Activated T-helper 9 cell treated with anti-CD3 and anti-CD28 coated beads, Interleukin-2, amount 50 U/mL, for 16 hours (primary cell): ENCODE measurements around the gene YWHAG.
"Not testable (repeated sequence)": the region's sequence is repeated elsewhere in the genome, so short reads cannot be mapped to it uniquely, and the experiment has no call there.

Experiments
- DNase-seq: peaks from one replicate; pipeline ENCODE4 v3.0.0-alpha.2; 2020; ENCODE audit warnings: low read depth

Gene YWHAG

DNA sequence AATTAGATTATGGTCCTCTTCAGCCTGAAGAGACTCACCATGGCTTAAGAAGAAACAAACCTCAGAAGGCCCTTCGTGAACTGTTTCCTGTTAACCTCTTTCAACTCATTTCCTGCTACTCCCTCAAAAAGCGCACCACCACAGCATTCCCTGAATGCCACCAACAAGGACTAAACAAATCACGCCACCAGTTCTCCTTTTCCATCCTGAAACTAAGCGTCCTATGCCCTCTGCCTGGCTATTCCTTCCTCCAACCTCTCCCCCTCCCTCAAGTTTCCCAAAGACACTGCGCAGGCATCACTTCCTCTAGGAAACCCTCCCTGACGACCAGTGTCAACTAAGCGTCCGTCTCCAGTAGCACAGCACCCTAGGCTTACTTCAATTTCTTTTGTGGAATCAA is 12.0 kb downstream of the YWHAG start:
- no peak for DNase-seq

DNA sequence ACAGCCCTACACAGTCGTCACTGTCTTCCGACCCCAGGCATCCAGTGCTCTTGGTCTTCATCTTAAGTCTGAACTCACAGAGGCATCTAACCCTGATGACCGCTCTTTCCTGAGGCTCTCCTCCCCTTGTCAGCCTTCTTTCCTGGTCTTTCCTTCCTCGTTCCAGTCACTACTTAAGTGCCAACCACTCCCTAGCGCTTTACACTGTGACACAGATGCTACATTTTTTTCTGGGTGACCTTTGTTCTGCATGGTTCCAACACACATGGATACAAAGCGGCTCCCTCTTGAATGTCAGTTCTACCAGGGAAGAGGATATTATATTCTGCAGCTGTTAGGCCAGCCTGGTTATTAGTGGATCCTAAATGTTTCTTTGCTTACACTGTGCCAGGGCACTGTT is 12.7 kb downstream of the YWHAG start:
- DNase-seq = no peak

DNA sequence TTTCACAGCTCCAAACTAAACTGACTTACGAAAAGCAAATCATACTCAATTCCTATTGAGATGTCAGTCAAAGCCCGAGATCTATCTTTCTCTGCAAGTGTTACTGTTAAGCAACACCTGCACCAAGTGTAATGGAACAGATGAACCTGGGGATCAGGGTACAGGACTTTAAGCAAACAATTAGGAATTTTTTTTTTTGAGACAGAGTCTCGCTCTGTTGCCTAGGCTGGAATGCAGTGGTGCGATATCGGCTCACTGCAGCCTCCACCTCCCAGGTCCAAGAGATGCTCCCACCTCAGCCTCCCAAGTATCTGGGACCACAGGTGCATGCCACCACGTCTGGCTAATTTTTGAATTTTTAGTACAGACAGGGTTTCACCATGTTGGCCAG is 14.9 kb downstream of the YWHAG start:
- DNase-seq = no peak

DNA sequence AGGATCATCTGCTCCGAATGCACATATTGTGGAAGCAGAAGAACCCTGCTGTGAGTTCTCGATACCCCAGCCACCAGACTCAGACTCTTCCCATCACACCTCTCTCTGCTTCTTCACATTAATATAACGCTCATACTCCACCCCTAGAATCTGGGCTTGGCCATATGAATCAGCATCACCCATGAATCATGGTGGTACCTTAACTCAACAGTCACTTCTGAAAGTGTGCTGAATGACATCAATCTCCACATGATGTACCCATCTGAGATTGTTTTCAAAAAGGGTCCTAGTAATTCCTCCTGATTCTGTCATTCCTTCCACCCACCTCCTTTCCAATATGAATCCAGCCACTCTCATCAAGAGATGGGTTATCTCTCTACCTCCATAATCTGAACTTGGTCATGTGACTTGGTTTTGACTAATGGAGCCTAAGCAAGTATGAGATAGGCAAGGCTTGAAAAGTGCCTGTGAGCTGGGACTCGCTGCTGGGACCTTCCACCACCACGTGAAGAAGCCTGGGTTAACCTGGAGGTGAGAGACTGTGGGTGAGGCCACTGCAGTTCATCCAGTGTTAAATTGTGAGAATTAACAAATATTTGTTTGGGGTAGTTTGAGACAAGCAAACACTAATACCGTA is 15.4 kb downstream of the YWHAG start:
- no peak for DNase-seq

DNA sequence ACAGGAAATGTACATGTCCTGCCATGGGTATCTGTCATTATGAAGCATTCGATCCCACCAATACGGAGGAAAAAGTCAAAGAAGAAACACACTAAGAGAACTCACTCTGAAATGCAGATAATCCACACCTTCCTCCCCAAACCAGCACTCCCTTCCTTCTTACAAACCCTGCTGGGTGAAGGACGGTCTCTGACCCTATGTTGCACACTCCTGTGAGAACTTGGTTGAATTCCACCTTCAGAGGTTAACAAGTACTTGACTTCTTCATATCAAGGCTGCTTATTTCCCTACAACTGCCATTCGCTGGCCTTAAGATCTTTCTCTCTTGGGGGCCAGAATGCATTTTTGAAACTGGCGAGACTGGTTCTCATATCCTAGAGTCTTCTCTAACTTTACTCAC is 16.6 kb downstream of the YWHAG start:
- no peak for DNase-seq

DNA sequence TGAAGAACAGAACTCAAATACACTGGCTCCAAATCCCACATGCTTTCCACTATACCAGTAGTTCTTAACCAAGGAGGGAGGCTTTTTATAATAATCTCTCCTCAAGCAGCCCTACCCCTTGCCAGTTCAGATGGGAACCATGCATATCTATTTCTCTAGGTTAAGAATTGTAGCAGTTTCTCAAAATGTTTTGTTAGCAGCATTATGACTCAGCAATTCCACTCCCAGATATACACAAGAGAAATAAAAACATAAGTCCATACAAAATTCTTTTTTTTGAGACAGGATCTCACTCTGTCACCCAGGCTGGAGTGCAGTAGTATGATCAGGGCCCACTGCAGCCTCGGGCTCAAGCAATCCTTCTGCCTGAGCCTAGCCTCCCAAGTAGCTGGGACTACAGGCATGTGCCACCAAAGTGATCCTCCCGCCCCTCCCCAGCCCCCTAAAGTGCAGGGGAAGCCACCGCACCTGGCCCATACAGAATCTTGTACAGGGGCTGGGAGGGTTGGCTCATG is 18.1 kb downstream of the YWHAG start:
- no peak for DNase-seq

DNA sequence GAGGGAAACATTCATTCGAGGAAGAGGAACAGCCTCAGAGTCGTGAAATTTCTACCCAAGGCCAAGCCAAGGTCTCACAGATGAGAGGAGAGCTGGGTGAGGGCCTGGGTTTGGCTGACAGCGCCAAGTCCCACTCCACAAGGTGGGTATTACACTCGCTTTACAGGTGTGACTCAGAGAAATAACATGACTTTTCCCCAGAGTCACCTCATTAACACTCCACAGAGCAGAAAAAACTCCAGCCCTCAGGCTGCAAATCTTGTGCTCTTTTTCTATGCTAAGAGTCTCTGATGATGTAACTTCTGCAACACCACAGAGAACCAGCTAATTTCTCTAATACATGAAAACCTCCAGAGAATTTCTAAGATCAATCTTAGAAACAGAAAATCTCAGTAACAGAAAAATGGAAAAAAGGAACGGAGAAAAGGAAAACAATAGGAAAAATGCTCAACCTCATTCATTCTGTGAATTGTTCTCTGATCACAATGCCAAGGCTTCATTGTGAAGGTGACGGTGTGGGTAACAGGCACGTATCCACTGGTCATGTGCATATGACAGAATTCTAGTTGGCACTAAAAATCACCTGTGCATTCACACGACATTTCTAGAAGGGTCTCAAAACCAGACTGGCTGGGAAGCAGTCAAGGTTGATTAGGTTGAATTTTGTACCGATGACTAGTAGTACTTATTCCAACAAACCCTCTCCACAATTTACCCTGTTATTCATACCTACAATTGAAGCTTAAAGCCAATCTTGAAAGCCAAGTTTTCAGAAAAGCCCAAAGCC is 20.3 kb downstream of the YWHAG start:
- DNase-seq = no peak

DNA sequence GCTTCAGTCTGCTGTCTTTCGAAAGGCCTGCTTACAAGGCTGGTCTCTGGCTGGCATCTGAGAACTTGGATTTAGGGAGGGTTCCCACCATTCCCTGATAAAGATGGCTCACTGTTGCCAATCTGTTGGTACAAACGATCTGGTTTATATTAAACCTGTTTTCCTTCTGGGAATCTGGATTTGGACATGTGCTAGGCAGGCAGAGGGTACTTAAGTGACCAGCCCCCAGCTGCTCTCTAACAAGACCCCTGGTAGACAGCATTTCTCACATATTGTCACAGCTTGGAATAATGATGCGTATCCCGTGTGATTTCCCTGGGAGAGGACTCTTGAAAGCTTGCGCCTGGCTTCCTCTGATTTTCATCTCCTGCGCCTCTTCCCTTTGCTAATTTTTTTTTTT is 21.6 kb downstream of the YWHAG start:
- DNase-seq = no peak

DNA sequence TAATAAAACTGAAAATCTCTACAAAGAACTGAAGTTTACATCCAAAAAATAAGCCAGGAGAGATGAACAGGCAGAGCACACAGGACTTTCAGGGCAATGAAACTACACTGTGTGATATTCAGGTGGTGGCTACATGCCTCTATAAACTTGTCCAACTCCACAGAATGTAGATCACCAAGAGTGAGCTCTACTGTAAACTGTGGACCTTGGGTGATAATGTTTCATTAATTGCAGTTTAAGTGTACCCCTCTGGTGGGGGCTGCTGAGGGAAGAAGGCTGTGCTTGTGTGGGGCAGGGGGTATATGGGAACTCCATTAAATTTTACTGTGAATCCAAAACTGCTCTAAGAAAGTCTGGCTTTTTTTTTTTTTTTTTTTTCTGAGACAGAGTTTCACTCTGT is 22.7 kb downstream of the YWHAG start:
- DNase-seq = no peak

DNA sequence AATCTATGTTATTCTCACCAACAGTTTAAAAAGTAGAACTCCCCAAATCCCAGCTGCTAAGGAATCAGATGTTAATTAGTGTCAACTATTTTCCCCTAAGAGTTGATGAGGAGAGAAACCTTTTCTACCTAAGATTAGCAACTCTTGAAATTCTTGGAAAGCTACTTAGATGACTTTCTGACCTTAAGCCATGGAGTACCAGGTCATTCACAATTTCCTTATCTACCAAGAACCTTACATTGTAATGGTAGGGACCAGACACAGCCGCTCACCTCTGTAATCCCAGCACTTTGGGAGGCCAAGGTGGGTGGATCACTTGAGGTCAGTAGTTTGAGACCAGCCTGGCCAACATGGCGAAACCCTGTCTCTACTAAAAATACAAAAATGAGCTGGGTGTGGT is 23.4 kb downstream of the YWHAG start:
- DNase-seq = not testable (repeated sequence)

DNA sequence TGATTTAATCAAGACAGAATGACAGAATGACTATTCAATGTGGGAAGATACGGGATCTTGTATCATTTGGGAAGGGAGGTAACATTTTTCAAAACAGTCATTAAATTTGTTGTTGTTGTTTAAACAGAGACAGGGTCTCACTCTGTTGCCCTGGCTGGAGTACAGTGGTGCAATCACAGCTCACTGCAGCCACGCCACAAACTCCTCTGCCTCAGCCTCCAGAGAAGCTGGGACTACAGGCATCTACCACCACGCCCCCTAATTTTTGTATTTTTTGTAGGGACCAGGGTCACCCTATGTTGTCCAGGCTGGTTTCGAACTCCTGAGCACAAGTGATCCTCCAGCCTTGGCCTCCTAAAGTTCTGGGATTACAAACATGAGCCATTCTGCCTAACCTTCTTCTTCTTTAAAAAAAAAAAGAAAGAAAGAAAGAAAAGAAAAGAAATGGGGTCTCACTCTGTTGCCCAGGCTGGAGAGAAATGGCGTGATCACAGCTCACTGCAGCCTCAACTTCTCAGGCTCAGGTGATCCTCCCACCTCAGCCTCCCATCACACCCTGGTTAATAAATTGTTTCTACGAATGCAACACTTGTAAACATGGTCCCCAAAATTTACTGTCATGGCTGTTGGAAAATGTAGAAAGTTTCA is 24.3 kb downstream of the YWHAG start:
- no peak for DNase-seq

DNA sequence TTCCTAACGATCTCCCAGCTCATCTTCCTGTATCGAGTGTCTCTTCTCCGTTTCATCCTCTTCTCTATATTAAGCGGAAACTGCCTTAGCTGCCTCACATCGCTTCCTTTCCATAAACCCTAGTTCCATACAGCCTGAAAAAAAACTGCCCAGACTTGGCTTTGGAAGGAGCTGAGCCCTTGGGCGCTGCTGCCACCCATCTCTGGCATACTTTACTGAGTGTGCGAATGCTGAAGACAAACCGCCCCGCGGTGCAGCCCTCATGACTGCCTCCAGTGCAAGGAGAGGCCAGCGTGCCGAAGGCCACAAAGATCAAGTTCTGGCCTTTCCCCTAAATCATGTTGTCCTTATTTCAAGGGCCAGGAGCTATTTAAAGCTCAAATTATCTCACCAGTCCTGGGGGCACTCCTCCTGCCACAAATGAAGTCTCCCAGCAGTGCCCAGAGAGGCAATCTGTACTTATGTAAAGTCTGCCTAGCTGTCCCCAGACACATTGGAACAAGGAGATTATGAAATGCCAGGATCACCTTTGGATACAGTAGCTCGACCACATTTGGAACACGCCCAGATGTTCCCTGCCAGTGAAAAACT is 25.2 kb downstream of the YWHAG start:
- DNase-seq = no peak

DNA sequence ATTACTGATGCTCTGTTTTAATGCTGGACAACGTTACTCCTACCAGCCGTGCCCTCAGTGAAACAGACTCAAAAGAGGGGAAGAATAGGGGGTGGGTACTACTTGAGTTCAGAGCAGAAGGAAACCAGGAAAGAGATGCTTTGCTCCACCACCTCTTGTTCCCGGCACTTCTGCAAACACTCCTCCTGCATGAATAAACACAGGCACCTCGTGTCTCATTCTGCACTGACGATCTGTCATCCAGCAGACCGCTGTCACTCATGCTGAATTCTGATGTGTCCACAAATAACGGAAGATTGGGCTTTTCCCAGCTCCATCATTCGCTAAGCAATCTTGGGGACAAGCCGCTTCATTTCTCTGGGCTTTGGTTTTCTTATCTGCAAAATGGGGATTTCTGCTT is 26.7 kb downstream of the YWHAG start:
- no peak for DNase-seq

DNA sequence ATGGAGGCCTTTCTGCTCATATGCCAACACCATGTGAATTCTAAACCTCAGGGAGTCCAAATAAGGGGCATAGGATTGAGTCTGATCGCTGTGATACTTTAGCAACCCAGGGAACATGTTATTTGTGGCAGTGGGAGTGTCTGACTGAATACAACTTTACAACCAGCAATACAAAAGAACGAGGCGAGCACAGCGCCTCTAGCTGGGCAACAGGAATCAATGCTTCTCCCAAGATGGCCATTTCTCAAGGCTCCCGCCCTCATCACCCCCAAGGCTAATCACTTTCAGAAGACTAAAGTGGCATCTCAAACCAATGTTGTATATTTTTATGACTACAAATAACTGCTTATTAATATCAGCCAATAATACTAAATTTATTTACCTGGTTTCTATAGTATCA is 28.1 kb downstream of the YWHAG start:
- no peak for DNase-seq

DNA sequence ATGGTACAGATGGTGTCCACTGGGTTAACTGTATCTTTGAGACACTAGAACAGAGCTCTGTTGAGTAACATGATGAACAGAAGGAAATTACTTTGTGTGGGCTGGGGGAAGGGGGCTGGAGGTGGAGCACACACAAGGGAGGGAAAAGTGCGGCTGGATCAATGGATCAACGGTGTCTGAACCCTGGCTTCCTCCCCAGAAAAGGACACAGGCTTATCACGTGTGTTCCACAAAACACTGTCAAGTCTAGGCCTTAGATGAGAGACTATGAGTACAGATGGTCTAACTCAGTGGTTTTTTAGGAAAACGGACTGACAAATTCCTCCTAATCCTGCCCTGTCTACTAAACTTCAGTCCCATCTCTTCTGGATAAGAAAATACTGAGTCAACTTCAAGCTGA is 28.5 kb downstream of the YWHAG start:
- no peak for DNase-seq

DNA sequence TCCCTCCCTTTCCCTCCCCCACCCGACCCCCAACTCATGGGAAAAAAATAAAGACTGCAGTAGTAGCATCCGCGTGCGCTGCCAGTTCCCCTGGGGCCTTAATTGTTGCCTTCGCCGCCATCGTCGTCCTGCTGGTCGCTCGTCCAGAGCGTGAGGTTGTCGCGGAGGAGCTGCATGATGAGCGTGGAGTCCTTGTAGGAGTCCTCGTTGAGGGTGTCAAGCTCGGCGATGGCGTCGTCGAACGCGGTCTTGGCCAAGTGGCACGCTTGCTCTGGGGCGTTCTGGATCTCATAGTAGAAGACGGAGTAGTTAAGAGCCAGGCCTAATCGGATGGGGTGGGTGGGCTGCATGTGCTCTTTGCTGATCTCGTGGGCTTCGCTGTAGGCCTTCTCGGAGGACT is 29.3 kb downstream of the YWHAG start:
- DNase-seq = no peak

DNA sequence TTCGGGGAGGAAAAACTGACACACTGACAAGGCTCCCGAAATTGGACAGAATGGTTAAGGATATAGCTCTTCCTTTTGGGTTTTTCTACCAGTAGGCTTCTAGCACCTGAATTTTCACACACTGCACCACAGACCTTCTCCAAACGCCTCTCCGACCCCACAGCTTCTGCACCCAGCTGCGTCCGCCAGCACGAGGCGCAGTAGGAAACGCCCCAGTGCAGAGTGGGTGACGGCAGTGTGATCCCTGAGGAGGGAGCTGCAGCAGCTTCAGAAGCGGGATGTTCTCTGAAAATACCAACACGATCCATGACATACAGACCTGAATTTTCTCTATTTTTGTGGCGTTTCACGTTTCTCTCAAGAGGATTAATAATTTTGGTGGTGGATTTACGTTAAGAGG is 30.4 kb downstream of the YWHAG start:
- no peak for DNase-seq

DNA sequence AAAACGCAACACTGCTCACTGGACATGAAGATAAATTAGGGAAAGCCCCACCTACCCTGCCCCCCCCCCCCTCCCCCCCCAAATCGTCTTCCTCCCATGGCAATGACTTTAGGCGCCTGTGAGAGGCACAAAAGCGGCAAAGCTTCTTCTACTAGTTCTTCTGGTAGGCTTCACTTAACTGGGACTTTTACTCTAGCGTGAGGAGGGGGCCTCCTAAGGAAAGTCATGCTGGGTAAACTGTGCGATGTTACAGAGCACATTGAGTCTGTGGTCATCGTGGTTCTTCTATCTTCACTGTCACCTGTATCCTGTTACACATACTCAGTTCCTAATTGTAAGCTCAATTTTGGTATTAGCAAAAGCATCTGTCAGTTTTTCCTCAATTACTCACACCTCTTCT is 31.2 kb downstream of the YWHAG start:
- no peak for DNase-seq

DNA sequence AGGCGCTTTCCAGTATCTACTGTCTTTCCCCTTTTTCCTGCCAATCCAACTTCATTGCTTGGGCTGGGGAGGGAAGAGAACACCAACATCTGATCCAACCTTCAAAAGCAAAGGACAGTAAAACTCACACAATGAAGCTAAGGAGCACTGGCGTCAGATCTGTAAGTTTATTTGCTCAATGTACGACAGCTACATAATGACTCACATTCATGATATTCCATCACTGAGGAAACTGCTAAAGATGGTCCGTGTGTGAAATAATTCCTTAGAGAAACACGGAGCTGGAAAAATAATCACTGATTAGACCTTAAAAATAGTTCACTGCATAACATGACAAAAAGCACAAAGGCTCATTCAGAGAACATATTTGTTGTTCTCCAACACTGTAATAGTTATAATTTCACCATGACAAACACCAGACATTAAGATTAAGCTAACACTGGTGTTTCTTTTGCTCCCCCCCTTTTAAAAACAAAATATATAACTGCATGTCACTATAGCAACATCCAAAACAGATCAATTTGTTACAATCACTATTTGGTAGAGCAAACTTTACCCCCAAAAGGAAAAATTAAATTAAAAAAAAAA is 32.1 kb downstream of the YWHAG start:
- DNase-seq = no peak

DNA sequence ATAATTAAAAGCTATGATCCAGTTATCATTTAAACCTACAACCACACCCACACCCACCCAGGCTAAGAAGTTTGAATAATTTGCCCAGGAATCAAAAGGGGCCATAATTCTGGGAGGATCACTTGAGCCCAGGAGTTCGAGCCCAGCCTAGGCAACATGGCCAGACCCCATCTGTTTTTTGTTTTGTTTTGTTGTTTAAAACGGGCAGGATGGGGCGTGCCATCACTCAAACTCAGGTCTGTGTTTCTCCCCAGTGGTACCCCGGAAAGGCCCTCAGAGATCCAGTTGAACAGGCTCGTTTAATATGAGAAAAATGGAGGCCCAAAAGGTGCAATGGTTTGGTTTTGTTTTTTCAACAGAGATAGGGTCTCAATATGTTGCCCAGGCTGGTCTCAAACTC is 33.0 kb downstream of the YWHAG start:
- no peak for DNase-seq

DNA sequence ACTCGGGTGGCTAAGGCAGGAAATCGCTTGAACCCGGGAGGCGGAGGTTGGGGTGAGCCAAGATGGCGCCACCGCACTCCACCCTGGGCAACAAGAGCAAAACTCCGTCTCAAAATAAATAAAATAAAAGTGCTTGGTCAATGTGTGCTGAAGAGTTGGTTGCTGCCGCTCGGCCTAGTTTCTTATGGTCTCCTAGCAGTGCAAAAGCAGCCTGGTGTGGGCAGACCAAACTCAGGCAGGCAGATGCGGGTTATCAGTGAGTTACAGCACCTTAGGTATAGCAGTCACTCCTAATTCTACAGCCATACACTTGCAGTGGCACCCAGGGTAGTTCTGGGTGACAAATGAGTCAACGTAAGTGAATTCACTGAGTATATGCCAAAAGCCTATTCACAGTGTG is 33.7 kb downstream of the YWHAG start:
- DNase-seq = no peak

DNA sequence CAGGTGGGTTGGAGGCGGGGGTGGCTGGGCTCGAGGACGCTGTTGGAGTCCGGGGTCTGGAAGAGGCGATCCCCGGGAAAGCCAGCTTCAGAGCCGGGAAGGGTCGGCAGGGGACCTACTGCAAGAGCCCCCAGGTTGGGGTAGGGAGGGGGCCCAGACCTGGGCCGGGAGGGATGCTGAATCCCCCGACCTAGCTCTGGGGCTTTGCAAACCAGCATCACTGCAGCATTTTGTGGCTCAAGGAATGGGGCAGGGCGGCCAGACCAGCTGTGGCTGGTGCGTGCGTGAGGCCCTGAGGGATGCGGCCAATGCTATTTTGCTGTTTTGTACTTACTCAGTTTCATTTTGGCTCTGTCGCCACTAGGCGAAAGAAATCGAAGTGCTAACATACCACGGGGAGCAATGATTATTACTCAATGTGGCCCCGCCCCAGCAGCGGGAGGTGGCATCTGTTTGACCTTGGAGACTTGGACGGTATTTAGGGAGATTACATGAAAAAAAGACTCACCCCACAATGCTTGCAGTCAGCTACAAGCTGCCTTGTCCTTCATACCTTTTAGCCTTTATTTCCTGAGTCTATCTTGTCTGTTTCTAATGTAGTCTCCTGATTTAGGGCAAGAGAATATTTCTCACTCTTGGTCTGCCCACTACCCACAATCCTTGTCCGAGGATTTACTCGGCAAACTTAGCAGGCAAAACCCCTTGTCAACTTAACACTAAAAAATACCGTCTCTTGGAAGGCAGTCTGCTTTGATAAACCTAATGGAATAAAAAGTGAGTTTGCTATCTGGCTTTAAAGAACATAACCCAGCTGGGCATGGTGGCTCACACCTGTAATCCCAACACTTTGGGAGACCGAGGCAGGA is 40.1 kb downstream of the YWHAG start:
- peak; percentile 47 for DNase-seq
